ENCODE results near the gene ERLIN1. TPM values are rescaled to one million over a fixed set of nuclear protein-coding genes. Genes with fewer than 3 reads are reported as not detected.

ERLIN1 gene
- total RNA-seq, 1 donor from 2014 or later = 17.2 TPM

- DNase-seq (ENCODE audit: low read depth) = no peak
- TF ChIP-seq, protein P1, sequence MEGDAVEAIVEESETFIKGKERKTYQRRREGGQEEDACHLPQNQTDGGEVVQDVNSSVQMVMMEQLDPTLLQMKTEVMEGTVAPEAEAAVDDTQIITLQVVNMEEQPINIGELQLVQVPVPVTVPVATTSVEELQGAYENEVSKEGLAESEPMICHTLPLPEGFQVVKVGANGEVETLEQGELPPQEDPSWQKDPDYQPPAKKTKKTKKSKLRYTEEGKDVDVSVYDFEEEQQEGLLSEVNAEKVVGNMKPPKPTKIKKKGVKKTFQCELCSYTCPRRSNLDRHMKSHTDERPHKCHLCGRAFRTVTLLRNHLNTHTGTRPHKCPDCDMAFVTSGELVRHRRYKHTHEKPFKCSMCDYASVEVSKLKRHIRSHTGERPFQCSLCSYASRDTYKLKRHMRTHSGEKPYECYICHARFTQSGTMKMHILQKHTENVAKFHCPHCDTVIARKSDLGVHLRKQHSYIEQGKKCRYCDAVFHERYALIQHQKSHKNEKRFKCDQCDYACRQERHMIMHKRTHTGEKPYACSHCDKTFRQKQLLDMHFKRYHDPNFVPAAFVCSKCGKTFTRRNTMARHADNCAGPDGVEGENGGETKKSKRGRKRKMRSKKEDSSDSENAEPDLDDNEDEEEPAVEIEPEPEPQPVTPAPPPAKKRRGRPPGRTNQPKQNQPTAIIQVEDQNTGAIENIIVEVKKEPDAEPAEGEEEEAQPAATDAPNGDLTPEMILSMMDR (conservative IDR thresholded peaks at IDR 0.05; ENCODE audit: low read depth, low read length) = no peak
- no peak overlapping the region for H3K4me3 ChIP-seq (ENCODE audit: low read depth, low read length)
These were observed 10.8 kb downstream of the ERLIN1 start for GRCh38 chr10:100174699-100175677.

- TF ChIP-seq, protein P1 (conservative IDR thresholded peaks at IDR 0.05; ENCODE audit: low read depth, low read length) = no peak
- no peak overlapping the region for H3K4me3 ChIP-seq (ENCODE audit: low read depth, low read length)
- no peak for DNase-seq (ENCODE audit: low read depth)
These were observed 12.8 kb downstream of the ERLIN1 start for GRCh38 chr10:100173035-100173434.

GRCh38 chr10:100172349-100172748 lies 13.5 kb downstream of the ERLIN1 start:
- TF ChIP-seq, protein P1 (conservative IDR thresholded peaks at IDR 0.05; ENCODE audit: low read depth, low read length) = no peak

GRCh38 chr10:100168313-100168643 lies 17.6 kb downstream of the ERLIN1 start:
- H3K4me3 ChIP-seq (ENCODE audit: low read depth, low read length) = no peak overlapping the region
- TF ChIP-seq, protein P1 (conservative IDR thresholded peaks at IDR 0.05; ENCODE audit: low read depth, low read length) = no peak
- DNase-seq (ENCODE audit: low read depth) = no peak

More at GRCh38 chr10:100172349-100172748, 13.5 kb downstream of the ERLIN1 start:
- DNase-seq (ENCODE audit: low read depth) = no peak
- no peak overlapping the region for H3K4me3 ChIP-seq (ENCODE audit: low read depth, low read length)

DNA sequence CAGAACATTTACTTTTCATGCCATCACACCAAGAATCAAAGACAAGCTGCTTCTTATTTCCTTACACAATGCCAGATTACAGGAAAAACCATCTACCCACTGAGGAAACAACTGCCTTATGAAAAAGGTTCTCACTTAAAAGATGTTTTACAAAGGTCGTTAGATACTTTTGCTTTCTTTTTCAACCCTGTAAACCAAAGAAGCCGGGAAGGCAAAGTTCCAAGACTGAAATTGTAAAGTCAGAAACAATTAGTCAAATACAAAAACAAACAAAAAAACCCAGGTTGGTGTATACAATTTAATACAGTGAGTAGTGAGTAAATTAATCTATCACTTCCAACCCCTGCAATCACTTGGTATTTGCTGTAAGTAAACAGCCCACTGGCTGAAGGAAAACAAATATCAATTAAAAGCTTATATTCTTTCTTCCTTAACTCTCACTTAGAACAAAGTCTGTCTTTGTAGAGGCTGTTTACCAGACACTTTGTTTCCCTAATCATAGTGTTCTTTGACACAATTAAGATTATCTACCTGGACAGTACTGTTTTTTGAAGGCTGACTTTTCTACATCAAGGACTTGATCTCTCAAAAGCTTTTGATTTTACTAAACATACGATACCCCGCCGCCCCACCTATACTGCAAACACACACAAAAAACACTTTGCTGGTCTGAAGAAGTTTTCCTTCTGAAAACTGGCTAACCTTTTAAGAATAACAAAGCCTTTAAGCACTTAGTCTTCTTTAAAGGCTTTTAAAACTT lies 18.1 kb downstream of the ERLIN1 start:
- TF ChIP-seq, protein P1 (conservative IDR thresholded peaks at IDR 0.05; ENCODE audit: low read depth, low read length) = no peak
- no peak overlapping the region for H3K4me3 ChIP-seq (ENCODE audit: low read depth, low read length)
- DNase-seq (ENCODE audit: low read depth) = no peak

- peak; percentile 40 for DNase-seq (ENCODE audit: low read depth)
- TF ChIP-seq, protein P1 (conservative IDR thresholded peaks at IDR 0.05; ENCODE audit: low read depth, low read length) = no peak
- no peak overlapping the region for H3K4me3 ChIP-seq (ENCODE audit: low read depth, low read length)
These were observed 21.9 kb downstream of the ERLIN1 start for GRCh38 chr10:100163704-100164621.
